HG02588 (cell line): Measurements from ENCODE around the gene C4orf54.

ENCODE experiments used
- ATAC-seq: cut with Tn5 transposase; IDR thresholded peaks from one replicate; pipeline ENCODE4 v1.9.1; 2021; ENCODE audit warnings: mild to moderate bottlenecking, moderate library complexity; ENCODE audit not compliant: unreplicated experiment

C4orf54 gene

GRCh38 chr4:99652596-99653436 is 4.8 kb downstream of the C4orf54 start:
- no peak for ATAC-seq

GRCh38 chr4:99651811-99652485 is 5.7 kb downstream of the C4orf54 start:
- no peak for ATAC-seq

- no peak for ATAC-seq
These were observed 6.4 kb downstream of the C4orf54 start for GRCh38 chr4:99651016-99651769.

- no peak for ATAC-seq
These were observed 7.8 kb downstream of the C4orf54 start for GRCh38 chr4:99649778-99650177.

- ATAC-seq, result no peak
These were observed 8.4 kb downstream of the C4orf54 start for GRCh38 chr4:99649208-99649607.

GRCh38 chr4:99648321-99648720 is 9.3 kb downstream of the C4orf54 start:
- ATAC-seq, result no peak

GRCh38 chr4:99647071-99647470 is 10.6 kb downstream of the C4orf54 start:
- ATAC-seq, result no peak

- ATAC-seq, result no peak
These were observed 12.0 kb downstream of the C4orf54 start for GRCh38 chr4:99645638-99646037.

- ATAC-seq, result no peak
These were observed 12.6 kb downstream of the C4orf54 start for GRCh38 chr4:99645036-99645435.

GRCh38 chr4:99644453-99644852 is 13.2 kb downstream of the C4orf54 start:
- no peak for ATAC-seq

- ATAC-seq, result no peak
These were observed 14.7 kb downstream of the C4orf54 start for GRCh38 chr4:99642725-99643489.

- no peak for ATAC-seq
These were observed 17.0 kb downstream of the C4orf54 start for GRCh38 chr4:99640676-99641075.

- no peak for ATAC-seq
These were observed 20.5 kb downstream of the C4orf54 start for GRCh38 chr4:99637174-99637573.

- no peak for ATAC-seq
These were observed 21.2 kb downstream of the C4orf54 start for GRCh38 chr4:99636422-99636821.

GRCh38 chr4:99635601-99636000 is 22.0 kb downstream of the C4orf54 start:
- ATAC-seq, result no peak

GRCh38 chr4:99634742-99635360 is 22.8 kb downstream of the C4orf54 start:
- no peak for ATAC-seq

GRCh38 chr4:99633772-99634171 is 23.9 kb downstream of the C4orf54 start:
- no peak for ATAC-seq

GRCh38 chr4:99630857-99631360 is 26.7 kb downstream of the C4orf54 start:
- ATAC-seq, result no peak

GRCh38 chr4:99629962-99630554 is 27.6 kb downstream of the C4orf54 start:
- no peak for ATAC-seq

GRCh38 chr4:99628040-99628439 is 29.6 kb downstream of the C4orf54 start:
- ATAC-seq, result no peak
